GM21526 (cell line): ENCODE measurements around the gene SMYD3.

Source experiments
- ATAC-seq: cut with Tn5 transposase; IDR thresholded peaks from one replicate; pipeline ENCODE4 v1.9.1; 2021; ENCODE audit warnings: moderate library complexity; ENCODE audit not compliant: unreplicated experiment, low FRiP score

SMYD3 gene

GRCh38 chr1:246159279-246160227, 347.5 kb downstream of the SMYD3 start:
- no peak for ATAC-seq

- ATAC-seq = no peak
These were observed 348.9 kb downstream of the SMYD3 start for GRCh38 chr1:246158131-246158530.

- no peak for ATAC-seq
These were observed 349.6 kb downstream of the SMYD3 start for GRCh38 chr1:246157516-246157915.

- no peak for ATAC-seq
These were observed 350.2 kb downstream of the SMYD3 start for GRCh38 chr1:246156847-246157246.

- no peak for ATAC-seq
These were observed 351.2 kb downstream of the SMYD3 start for GRCh38 chr1:246155923-246156322.

- no peak for ATAC-seq
These were observed 353.3 kb downstream of the SMYD3 start for GRCh38 chr1:246153796-246154212.

GRCh38 chr1:246152986-246153431, 354.1 kb downstream of the SMYD3 start:
- no peak for ATAC-seq

GRCh38 chr1:246151796-246152434, 355.2 kb downstream of the SMYD3 start:
- no peak for ATAC-seq

GRCh38 chr1:246149543-246149942, 357.5 kb downstream of the SMYD3 start:
- ATAC-seq = no peak

GRCh38 chr1:246147524-246148461, 359.3 kb downstream of the SMYD3 start:
- no peak for ATAC-seq

- no peak for ATAC-seq
These were observed 360.1 kb downstream of the SMYD3 start for GRCh38 chr1:246146804-246147523.

GRCh38 chr1:246145900-246146299, 361.2 kb downstream of the SMYD3 start:
- ATAC-seq = no peak

- ATAC-seq = no peak
These were observed 362.1 kb downstream of the SMYD3 start for GRCh38 chr1:246144931-246145330.

- ATAC-seq = no peak
These were observed 364.7 kb downstream of the SMYD3 start for GRCh38 chr1:246142320-246142893.

- no peak for ATAC-seq
These were observed 365.8 kb downstream of the SMYD3 start for GRCh38 chr1:246141306-246141705.

GRCh38 chr1:246139745-246140182, 367.3 kb downstream of the SMYD3 start:
- ATAC-seq = no peak

GRCh38 chr1:246138781-246139180, 368.3 kb downstream of the SMYD3 start:
- ATAC-seq = no peak

- no peak for ATAC-seq
These were observed 370.6 kb downstream of the SMYD3 start for GRCh38 chr1:246136477-246136876.

GRCh38 chr1:246134789-246135188, 372.3 kb downstream of the SMYD3 start:
- no peak for ATAC-seq

GRCh38 chr1:246131095-246131494, 376.0 kb downstream of the SMYD3 start:
- ATAC-seq = no peak
